ENCODE results near the gene RIN3. TPM values are rescaled to one million over a fixed set of nuclear protein-coding genes. Genes with fewer than 3 reads are reported as not detected.

RIN3 gene
- total and polyA plus RNA-seq, 10 of the 15 experiments (the other 5 are each of a cell fraction or from before 2014, with no cell fraction given): 0.91 to 23.3 (median 6.3) TPM

DNA sequence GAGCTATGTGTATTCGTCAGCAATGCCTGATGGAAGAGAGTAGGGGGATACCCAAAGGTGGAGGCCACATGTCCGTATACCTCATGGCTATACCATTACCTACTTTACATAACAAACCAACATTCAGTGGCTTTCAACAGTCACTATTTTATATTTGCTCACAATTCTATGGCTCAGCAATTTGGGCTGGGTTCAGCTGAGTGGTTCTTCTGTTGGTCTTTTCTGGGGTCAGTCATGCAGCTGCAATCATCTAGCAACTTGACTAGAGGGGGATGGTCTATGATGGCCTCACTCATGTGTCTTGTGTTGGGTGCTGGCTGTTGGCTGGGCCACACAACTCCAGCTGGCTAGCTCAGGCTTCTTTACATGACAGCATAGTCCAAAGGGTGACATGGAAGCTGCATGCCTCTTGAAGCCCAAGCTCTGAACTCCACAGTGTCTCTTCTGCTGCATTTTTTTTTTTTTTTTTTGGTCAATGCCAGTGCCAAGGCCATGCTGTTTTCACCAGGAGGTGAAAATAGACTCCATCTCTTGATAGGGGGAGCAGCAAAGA lies 53.7 kb downstream of the RIN3 start (continued):
- TF ChIP-seq, protein P1, sequence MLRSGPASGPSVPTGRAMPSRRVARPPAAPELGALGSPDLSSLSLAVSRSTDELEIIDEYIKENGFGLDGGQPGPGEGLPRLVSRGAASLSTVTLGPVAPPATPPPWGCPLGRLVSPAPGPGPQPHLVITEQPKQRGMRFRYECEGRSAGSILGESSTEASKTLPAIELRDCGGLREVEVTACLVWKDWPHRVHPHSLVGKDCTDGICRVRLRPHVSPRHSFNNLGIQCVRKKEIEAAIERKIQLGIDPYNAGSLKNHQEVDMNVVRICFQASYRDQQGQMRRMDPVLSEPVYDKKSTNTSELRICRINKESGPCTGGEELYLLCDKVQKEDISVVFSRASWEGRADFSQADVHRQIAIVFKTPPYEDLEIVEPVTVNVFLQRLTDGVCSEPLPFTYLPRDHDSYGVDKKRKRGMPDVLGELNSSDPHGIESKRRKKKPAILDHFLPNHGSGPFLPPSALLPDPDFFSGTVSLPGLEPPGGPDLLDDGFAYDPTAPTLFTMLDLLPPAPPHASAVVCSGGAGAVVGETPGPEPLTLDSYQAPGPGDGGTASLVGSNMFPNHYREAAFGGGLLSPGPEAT (IDR thresholded peaks at IDR 0.05; ENCODE audit: low read depth): 0 out of 2 replicates have a peak, but pooled peaks have one; percentile 22
- TF ChIP-seq IKZF2 (IDR thresholded peaks at IDR 0.05): no peak

DNA sequence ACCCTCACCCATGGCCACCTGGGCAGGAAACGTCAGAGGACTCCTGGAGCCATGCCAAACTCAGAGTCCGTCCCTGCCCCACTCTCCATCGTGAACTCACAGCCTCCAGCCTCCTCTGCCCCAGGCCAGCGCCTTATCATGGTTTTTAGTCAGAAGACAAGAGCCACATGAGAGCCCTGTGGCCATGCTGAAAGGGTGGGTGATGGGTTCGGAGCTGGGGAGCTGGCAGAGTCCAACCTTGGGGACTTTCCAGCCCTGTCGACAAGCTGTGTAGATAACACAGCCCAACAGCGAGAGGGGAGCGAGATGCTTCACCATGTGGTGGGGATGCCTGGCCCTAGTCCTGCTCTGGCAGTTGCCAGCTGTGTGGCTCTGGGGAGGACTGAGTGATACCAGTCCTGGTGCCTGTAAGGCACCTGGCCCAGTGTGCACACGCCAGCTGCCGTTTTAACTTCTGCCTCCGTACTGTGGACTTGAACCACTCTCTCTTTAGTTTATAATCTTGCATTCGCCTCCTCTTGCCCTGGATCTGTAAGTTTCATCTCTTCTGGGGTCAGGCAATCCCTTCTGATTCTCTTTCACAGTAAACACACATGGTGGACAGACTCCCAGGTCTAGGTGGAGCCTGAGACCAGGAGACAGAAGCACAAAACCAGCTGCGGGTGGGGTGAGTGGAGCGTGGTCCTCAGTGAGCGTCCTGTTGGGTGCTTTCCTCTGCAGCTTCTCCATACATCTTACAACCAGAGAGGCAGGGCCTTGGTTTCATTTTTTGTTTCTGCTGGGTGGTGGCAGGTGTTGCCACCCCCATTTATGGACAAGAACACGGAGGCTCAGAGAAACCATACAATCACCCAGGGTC lies 55.3 kb downstream of the RIN3 start:
- Histone ChIP-seq H3K9ac (ENCODE audit: control insufficient read depth, insufficient read depth, low read length) (peak overlapping the region; percentile 59), H4K20me1 (ENCODE audit: control insufficient read depth, insufficient read depth) (no peaks in the 10 kb centered on the region), H3K4me3 (peak overlapping the region; percentile 11; the same call in 1 of the 2 replicates), H3K27ac (ENCODE audit: control insufficient read depth, insufficient read depth) (peak overlapping the region; percentile 88), H2AFZ (ENCODE audit: control insufficient read depth, low read depth, low read length) (peak overlapping the region; percentile 77), H3K79me2 (ENCODE audit: control insufficient read depth, insufficient read depth, low read length) (no peaks in the 10 kb centered on the region), H3K36me3 (ENCODE audit: control insufficient read depth in 2 of 2, insufficient read depth in 2 of 2, low read length in 1 of 2) (peaks cover 0 to 2% of the 10 kb centered on the region in 2 experiments; a peak in 2 of 4 replicates), H3K9me3 (replicated peaks; ENCODE audit: control insufficient read depth, insufficient read depth, low read length) (peaks cover 16% of the 10 kb centered on the region), H3K4me2 (ENCODE audit: control insufficient read depth, insufficient read depth) (peak overlapping the region; percentile 32), H3K27me3 (replicated peaks in 1 of 2; ENCODE audit: control insufficient read depth in 2 of 2, insufficient read depth in 2 of 2, low read length in 1 of 2) (no peaks in the 10 kb centered on the region), H3K4me1 (ENCODE audit: control insufficient read depth, insufficient read depth, low read length) (peaks cover 31% of the 10 kb centered on the region)
- RAD21 ChIA-PET (ENCODE audit: unreplicated experiment): interaction anchor here (1.0 to 6.8 kb wide), 18 partner anchors 8 to 447 kb away, joined by 3 to 63 read pairs (median 6); partner anchors contain the start of gene NDUFB1
- under 1% methylated on average over 16 of the region's 16 CpGs for WGBS (ENCODE audit: insufficient coverage, insufficient replicate concordance, low lambda C conversion rate, missing lambda C conversion rate)
- ATAC-seq (peak; percentile 93), FAIRE-seq (peak; percentile 78), DNase-seq (ENCODE audit: low read depth, low spot score) (peak; percentile 76)
- intact Hi-C loops (cut with micrococcal nuclease; ENCODE audit: unreplicated experiment) (loop anchor here (1.0 kb wide), 1 partner anchor 14 kb away; no protein-coding TSS in a partner anchor), in situ Hi-C loops (cut with MboI) (no loop called here)
- POLR2A ChIA-PET: interaction anchor here (0.6 to 3.5 kb wide), 15 partner anchors 8 to 310 kb away, joined by 3 to 34 read pairs (median 4); partner anchors contain the start of gene LGMN
- no TSS peak for BruUV-seq (replicated peaks)
- SMC1A ChIA-PET (ENCODE audit: uncharacterized antibody, unreplicated experiment): interaction anchor here (0.7 to 8.9 kb wide), 18 partner anchors 10 to 215 kb away, joined by 3 to 137 read pairs (median 4); no protein-coding TSS in a partner anchor
- CTCF ChIA-PET: interaction anchor here (0.7 to 7.4 kb wide), 20 partner anchors 8 to 310 kb away, joined by 3 to 35 read pairs (median 4); no protein-coding TSS in a partner anchor
- TF ChIP-seq ZNF622 (IDR thresholded peaks at IDR 0.05) (no peak), TARDBP (IDR thresholded peaks at IDR 0.05; ENCODE audit: borderline replicate concordance) (no peak), ZNF217 (IDR thresholded peaks at IDR 0.05) (peak; percentile 33; the same call in 1 of the 2 replicates), FOS (IDR thresholded peaks at IDR 0.05; ENCODE audit: borderline replicate concordance, extremely low read depth, insufficient read length) (no peak), CHD1 (IDR thresholded peaks at IDR 0.05; ENCODE audit: low read depth, low read length) (no peak), CREB1 (IDR thresholded peaks at IDR 0.05; ENCODE audit: low read depth) (no peak)
- TF ChIP-seq, protein P2, sequence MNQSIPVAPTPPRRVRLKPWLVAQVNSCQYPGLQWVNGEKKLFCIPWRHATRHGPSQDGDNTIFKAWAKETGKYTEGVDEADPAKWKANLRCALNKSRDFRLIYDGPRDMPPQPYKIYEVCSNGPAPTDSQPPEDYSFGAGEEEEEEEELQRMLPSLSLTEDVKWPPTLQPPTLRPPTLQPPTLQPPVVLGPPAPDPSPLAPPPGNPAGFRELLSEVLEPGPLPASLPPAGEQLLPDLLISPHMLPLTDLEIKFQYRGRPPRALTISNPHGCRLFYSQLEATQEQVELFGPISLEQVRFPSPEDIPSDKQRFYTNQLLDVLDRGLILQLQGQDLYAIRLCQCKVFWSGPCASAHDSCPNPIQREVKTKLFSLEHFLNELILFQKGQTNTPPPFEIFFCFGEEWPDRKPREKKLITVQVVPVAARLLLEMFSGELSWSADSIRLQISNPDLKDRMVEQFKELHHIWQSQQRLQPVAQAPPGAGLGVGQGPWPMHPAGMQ (IDR thresholded peaks at IDR 0.05; ENCODE audit: borderline replicate concordance): no peak
- TF ChIP-seq, protein P3, sequence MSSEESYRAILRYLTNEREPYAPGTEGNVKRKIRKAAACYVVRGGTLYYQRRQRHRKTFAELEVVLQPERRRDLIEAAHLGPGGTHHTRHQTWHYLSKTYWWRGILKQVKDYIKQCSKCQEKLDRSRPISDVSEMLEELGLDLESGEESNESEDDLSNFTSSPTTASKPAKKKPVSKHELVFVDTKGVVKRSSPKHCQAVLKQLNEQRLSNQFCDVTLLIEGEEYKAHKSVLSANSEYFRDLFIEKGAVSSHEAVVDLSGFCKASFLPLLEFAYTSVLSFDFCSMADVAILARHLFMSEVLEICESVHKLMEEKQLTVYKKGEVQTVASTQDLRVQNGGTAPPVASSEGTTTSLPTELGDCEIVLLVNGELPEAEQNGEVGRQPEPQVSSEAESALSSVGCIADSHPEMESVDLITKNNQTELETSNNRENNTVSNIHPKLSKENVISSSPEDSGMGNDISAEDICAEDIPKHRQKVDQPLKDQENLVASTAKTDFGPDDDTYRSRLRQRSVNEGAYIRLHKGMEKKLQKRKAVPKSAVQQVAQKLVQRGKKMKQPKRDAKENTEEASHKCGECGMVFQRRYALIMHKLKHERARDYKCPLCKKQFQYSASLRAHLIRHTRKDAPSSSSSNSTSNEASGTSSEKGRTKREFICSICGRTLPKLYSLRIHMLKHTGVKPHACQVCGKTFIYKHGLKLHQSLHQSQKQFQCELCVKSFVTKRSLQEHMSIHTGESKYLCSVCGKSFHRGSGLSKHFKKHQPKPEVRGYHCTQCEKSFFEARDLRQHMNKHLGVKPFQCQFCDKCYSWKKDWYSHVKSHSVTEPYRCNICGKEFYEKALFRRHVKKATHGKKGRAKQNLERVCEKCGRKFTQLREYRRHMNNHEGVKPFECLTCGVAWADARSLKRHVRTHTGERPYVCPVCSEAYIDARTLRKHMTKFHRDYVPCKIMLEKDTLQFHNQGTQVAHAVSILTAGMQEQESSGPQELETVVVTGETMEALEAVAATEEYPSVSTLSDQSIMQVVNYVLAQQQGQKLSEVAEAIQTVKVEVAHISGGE (CRISPR knock-in tag; IDR thresholded peaks at IDR 0.05): no peak
- TF ChIP-seq, protein P4, sequence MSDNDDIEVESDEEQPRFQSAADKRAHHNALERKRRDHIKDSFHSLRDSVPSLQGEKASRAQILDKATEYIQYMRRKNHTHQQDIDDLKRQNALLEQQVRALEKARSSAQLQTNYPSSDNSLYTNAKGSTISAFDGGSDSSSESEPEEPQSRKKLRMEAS (IDR thresholded peaks at IDR 0.05; ENCODE audit: low read depth, low read length): no peak; the same call in 1 of the 2 replicates
- TF ChIP-seq, protein P5, sequence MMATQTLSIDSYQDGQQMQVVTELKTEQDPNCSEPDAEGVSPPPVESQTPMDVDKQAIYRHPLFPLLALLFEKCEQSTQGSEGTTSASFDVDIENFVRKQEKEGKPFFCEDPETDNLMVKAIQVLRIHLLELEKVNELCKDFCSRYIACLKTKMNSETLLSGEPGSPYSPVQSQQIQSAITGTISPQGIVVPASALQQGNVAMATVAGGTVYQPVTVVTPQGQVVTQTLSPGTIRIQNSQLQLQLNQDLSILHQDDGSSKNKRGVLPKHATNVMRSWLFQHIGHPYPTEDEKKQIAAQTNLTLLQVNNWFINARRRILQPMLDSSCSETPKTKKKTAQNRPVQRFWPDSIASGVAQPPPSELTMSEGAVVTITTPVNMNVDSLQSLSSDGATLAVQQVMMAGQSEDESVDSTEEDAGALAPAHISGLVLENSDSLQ (IDR thresholded peaks at IDR 0.05): no peak
